DOHH2 (cell line): ENCODE results near the gene CFAP53.
A peak's percentile ranks its signal among the peaks of the same experiment; 100 is the strongest.

Experiments
- H3F3A ChIP-seq: fragments of 200-600 bp; sonication (generic), shearing (Covaris generic); 2 replicates; pipeline ENCODE4 v1.6.0; 2016; ENCODE audit warnings: antibody characterized with exemption, mild to moderate bottlenecking; ENCODE audit not compliant: control insufficient read depth, insufficient read depth
- H3K27ac ChIP-seq: fragments of 200-600 bp; sonication (generic); 2 replicates; pipeline ENCODE4 v1.5.1; 2014; ENCODE audit warnings: low read depth, mild to moderate bottlenecking, low read length, moderate library complexity
- H3K27me3 ChIP-seq: fragments of 200-600 bp; sonication (generic); 2 replicates; pipeline ENCODE4 v1.6.1; 2014; ENCODE audit warnings: mild to moderate bottlenecking, low read length, mixed read lengths; ENCODE audit not compliant: control insufficient read depth
- H3K36me3 ChIP-seq: fragments of 200-600 bp; sonication (generic); 2 replicates; pipeline ENCODE4 v1.6.1; 2014; ENCODE audit warnings: mild to moderate bottlenecking, low read length, moderate library complexity, mixed read lengths; ENCODE audit not compliant: control insufficient read depth
- H3K4me1 ChIP-seq: fragments of 200-600 bp; sonication (generic); 2 replicates; pipeline ENCODE4 v1.6.1; 2014; ENCODE audit warnings: mild to moderate bottlenecking, low read length, mixed read lengths; ENCODE audit not compliant: control insufficient read depth
- H3K4me2 ChIP-seq: fragments of 200-600 bp; sonication (generic); 2 replicates; pipeline ENCODE4 v1.6.0; 2014; ENCODE audit warnings: mild to moderate bottlenecking, low read length, moderate library complexity
- H3K4me3 ChIP-seq: fragments of 200-600 bp; sonication (generic); 2 replicates; pipeline ENCODE4 v1.5.1; 2014; ENCODE audit warnings: mild to moderate bottlenecking, low read length, mixed read lengths
- H3K79me2 ChIP-seq: fragments of 200-600 bp; sonication (generic); 2 replicates; pipeline ENCODE4 v1.6.1; 2014; ENCODE audit warnings: mild to moderate bottlenecking, low read length, mixed read lengths; ENCODE audit not compliant: control insufficient read depth
- H3K9me2 ChIP-seq: fragments of 200-600 bp; sonication (generic); replicated peaks from 2 replicates; pipeline ENCODE4 v1.6.1; 2014; ENCODE audit warnings: mild to moderate bottlenecking, low read length, mixed read lengths; ENCODE audit not compliant: control insufficient read depth
- H3K9me3 ChIP-seq: fragments of 200-600 bp; sonication (generic); 2 replicates; pipeline ENCODE4 v1.6.1; 2014; ENCODE audit warnings: antibody characterized with exemption, low read length, mixed read lengths; ENCODE audit not compliant: control insufficient read depth, insufficient read depth
- H4K20me1 ChIP-seq: fragments of 200-600 bp; sonication (generic); 2 replicates; pipeline ENCODE4 v1.6.0; 2014; ENCODE audit warnings: low read depth, mild to moderate bottlenecking, antibody characterized with exemption, low read length, moderate library complexity; ENCODE audit not compliant: control insufficient read depth, insufficient read depth
- EZH2phosphoT487 ChIP-seq: fragments of 200-600 bp; sonication (generic); IDR thresholded peaks from 2 replicates; pipeline ENCODE4 v1.6.1; 2017; ENCODE audit warnings: borderline replicate concordance, mild to moderate bottlenecking, antibody characterized with exemption, low read length, moderate library complexity, mixed read lengths
- TF ChIP-seq, protein P1 (sequence below): fragments of 200-600 bp; sonication (generic); IDR thresholded peaks from one replicate; pipeline ENCODE4 v1.5.1; 2014; ENCODE audit warnings: antibody characterized with exemption, mild to moderate bottlenecking, low read depth, low read length; ENCODE audit not compliant: poor library complexity, severe bottlenecking

The CFAP53 gene

GRCh38 chr18:50282521-50283335, 16.4 kb upstream of the CFAP53 start:
- H3K27me3 ChIP-seq: no peaks in the 10 kb centered on the region
- H3K4me2 ChIP-seq: peak overlapping the region; percentile 95
- peaks cover 63% of the 10 kb centered on the region for H3K79me2 ChIP-seq
- no peaks in the 10 kb centered on the region for H3F3A ChIP-seq
- H3K36me3 ChIP-seq: peaks cover 85% of the 10 kb centered on the region
- H4K20me1 ChIP-seq: peaks cover 19% of the 10 kb centered on the region; the same call in 1 of the 2 replicates
- H3K9me3 ChIP-seq: no peaks in the 10 kb centered on the region
- H3K27ac ChIP-seq: no peak overlapping the region
- peak overlapping the region; percentile 98; the same call in 1 of the 2 replicates for H3K4me3 ChIP-seq
- TF ChIP-seq, protein P1, sequence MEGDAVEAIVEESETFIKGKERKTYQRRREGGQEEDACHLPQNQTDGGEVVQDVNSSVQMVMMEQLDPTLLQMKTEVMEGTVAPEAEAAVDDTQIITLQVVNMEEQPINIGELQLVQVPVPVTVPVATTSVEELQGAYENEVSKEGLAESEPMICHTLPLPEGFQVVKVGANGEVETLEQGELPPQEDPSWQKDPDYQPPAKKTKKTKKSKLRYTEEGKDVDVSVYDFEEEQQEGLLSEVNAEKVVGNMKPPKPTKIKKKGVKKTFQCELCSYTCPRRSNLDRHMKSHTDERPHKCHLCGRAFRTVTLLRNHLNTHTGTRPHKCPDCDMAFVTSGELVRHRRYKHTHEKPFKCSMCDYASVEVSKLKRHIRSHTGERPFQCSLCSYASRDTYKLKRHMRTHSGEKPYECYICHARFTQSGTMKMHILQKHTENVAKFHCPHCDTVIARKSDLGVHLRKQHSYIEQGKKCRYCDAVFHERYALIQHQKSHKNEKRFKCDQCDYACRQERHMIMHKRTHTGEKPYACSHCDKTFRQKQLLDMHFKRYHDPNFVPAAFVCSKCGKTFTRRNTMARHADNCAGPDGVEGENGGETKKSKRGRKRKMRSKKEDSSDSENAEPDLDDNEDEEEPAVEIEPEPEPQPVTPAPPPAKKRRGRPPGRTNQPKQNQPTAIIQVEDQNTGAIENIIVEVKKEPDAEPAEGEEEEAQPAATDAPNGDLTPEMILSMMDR: no peak
- no peak for TF ChIP-seq EZH2phosphoT487
- H3K9me2 ChIP-seq: no peaks in the 10 kb centered on the region
- peaks cover 36% of the 10 kb centered on the region for H3K4me1 ChIP-seq

GRCh38 chr18:50281972-50282520, 15.8 kb upstream of the CFAP53 start:
- Histone ChIP-seq H3K27ac (peak overlapping the region; percentile 77), H3K27me3 (no peaks in the 10 kb centered on the region), H3K9me3 (no peaks in the 10 kb centered on the region), H3K4me1 (peaks cover 36% of the 10 kb centered on the region), H4K20me1 (peaks cover 19% of the 10 kb centered on the region; the same call in 1 of the 2 replicates), H3K4me3 (peak overlapping the region; percentile 98), H3K36me3 (peaks cover 86% of the 10 kb centered on the region), H3K4me2 (peak overlapping the region; percentile 95), H3K9me2 (no peaks in the 10 kb centered on the region), H3F3A (no peaks in the 10 kb centered on the region), H3K79me2 (peaks cover 59% of the 10 kb centered on the region)
- no peak for TF ChIP-seq EZH2phosphoT487
- TF ChIP-seq, protein P1: no peak

DNA sequence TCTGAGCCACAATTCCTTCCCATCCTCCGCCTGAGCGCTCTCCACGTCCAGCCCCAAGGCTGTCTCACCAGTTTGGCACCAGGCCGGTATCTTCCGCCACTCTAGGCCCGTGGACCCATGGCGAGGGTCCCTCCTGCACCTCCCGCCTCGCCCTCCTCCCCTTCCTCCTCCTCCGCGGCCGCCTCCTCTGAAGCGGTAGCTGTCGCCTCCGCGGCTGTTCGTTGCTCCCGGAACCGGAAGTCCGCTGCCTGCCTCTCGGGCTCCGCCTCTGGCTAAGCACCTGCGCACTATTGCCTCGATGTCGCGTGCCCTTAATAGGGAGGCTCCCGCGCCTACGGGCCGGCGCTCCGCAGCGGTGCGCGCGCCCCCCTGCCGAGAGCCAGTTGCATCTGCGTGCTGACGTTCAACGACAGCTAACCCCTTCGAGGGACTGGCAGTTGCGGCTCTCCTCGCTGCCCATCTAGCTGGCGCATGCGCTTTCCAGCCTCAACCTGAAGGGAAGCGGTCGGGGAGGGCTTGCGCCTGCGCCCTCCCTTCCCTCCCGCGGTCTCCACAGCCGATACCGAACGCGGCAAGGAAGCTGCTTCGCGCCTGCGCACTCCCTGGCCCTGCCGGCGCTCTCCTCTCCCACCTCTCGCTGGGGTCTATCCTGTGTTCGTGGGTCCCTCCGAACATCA, 15.1 kb upstream of the CFAP53 start, which contains the start of gene MBD1:
Gene MBD1 (minus strand): TSS at position 229 of the 677 bp plus-strand sequence. CDS start 1,531 bp downstream, outside the sequence.
- Histone ChIP-seq H3K9me3 (no peaks in the 10 kb centered on the region), H3K27me3 (no peaks in the 10 kb centered on the region), H3K4me2 (peak within 1 kb of the TSS; percentile 95), H4K20me1 (peaks cover 18% of the 10 kb centered on the region; the same call in 1 of the 2 replicates), H3K9me2 (no peaks in the 10 kb centered on the region), H3F3A (no peaks in the 10 kb centered on the region), H3K27ac (peak within 1 kb of the TSS; percentile 77), H3K36me3 (peaks cover 88% of the 10 kb centered on the region), H3K79me2 (peaks cover 53% of the 10 kb centered on the region), H3K4me1 (peaks cover 34% of the 10 kb centered on the region), H3K4me3 (peak within 1 kb of the TSS; percentile 98)
- TF ChIP-seq, protein P1: no peak
- no peak for TF ChIP-seq EZH2phosphoT487
